Activated T-helper 1 cell treated with anti-CD3 and anti-CD28 coated beads, Interleukin-12 subunit alpha, Interleukin-12 subunit beta, Interleukin-2, Interleukin-4 antibody, amounts not matched to agents 30 ng/mL and 10 ng/mL and 1 ng/mL, durations not matched to agents 14 hours and 24 hours and 36 hours (primary cell): ENCODE results near the gene LIN37. TPM values are rescaled to one million over a fixed set of nuclear protein-coding genes. Genes with fewer than 3 reads are reported as not detected.
"Not testable (repeated sequence)": the region's sequence is repeated elsewhere in the genome, so short reads cannot be mapped to it uniquely, and the experiment has no call there.

Experiments
- DNase-seq: peaks from one replicate; pipeline ENCODE4 v3.0.0; 2021; ENCODE audit warnings: low spot score
- H3K27ac Mint-ChIP-seq: one replicate; pipeline ENCODE4 v1.8.0; 2021; ENCODE audit warnings: mild to moderate bottlenecking, mixed read lengths
- H3K27me3 Mint-ChIP-seq: one replicate; pipeline ENCODE4 v1.8.0; 2022; ENCODE audit warnings: mild to moderate bottlenecking, moderate library complexity, mixed read lengths; ENCODE audit not compliant: insufficient read depth
- H3K36me3 Mint-ChIP-seq: one replicate; pipeline ENCODE4 v1.8.0; 2021; ENCODE audit warnings: low read depth, mixed read lengths
- H3K4me1 Mint-ChIP-seq: one replicate; pipeline ENCODE4 v1.8.0; 2021; ENCODE audit warnings: low read depth, mixed read lengths
- H3K4me3 Mint-ChIP-seq: one replicate; pipeline ENCODE4 v1.8.0; 2021; ENCODE audit warnings: mild to moderate bottlenecking, moderate library complexity, mixed read lengths
- H3K9me3 Mint-ChIP-seq: one replicate; pipeline ENCODE4 v1.8.0; 2021; ENCODE audit warnings: mixed read lengths
- intact Hi-C: fragments of 100-400 bp; cut with micrococcal nuclease; formaldehyde crosslinking; loops from one replicate; pipeline ENCODE4 v1.15.1; 2024
- total RNA-seq: library from RNA; stranded (reverse); gene quantifications from 2 replicates; pipeline ENCODE4 v1.2.3, GENCODE V29; 2022

Gene LIN37
- total RNA-seq, 1 donor from 2014 or later, result 9.3 TPM

- no peak overlapping the region for H3K27ac Mint-ChIP-seq
These were observed 24.7 kb upstream of the LIN37 start for GRCh38 chr19:35723671-35724070.

GRCh38 chr19:35724132-35724531, 24.2 kb upstream of the LIN37 start:
- H3K4me3 Mint-ChIP-seq, H3K27me3 Mint-ChIP-seq, DNase-seq, intact Hi-C loops, H3K27ac Mint-ChIP-seq, H3K9me3 Mint-ChIP-seq: not testable (repeated sequence)
- Mint-ChIP-seq H3K4me1 (peaks cover 10% of the 10 kb centered on the region), H3K36me3 (peaks cover 68% of the 10 kb centered on the region)

More at GRCh38 chr19:35723671-35724070, 24.7 kb upstream of the LIN37 start:
- Mint-ChIP-seq H3K27me3 (no peaks in the 10 kb centered on the region), H3K36me3 (peaks cover 65% of the 10 kb centered on the region), H3K4me3 (no peak overlapping the region), H3K4me1 (peaks cover 15% of the 10 kb centered on the region), H3K9me3 (no peaks in the 10 kb centered on the region)
- intact Hi-C loops, result no loop called here
- DNase-seq, result no peak

- no peak overlapping the region for H3K4me3 Mint-ChIP-seq
- intact Hi-C loops, result no loop called here
- H3K27me3 Mint-ChIP-seq, result no peaks in the 10 kb centered on the region
- no peak overlapping the region for H3K27ac Mint-ChIP-seq
- no peaks in the 10 kb centered on the region for H3K9me3 Mint-ChIP-seq
- peaks cover 69% of the 10 kb centered on the region for H3K36me3 Mint-ChIP-seq
- peaks cover 6% of the 10 kb centered on the region for H3K4me1 Mint-ChIP-seq
- DNase-seq, result no peak
These were observed 23.8 kb upstream of the LIN37 start for GRCh38 chr19:35724560-35724959.

- intact Hi-C loops, result no loop called here
- Mint-ChIP-seq H3K9me3 (no peaks in the 10 kb centered on the region), H3K4me3 (no peak overlapping the region), H3K27me3 (no peaks in the 10 kb centered on the region), H3K27ac (no peak overlapping the region), H3K4me1 (peaks cover under 1% of the 10 kb centered on the region), H3K36me3 (peaks cover 70% of the 10 kb centered on the region)
- DNase-seq, result no peak
These were observed 23.0 kb upstream of the LIN37 start for GRCh38 chr19:35725216-35725861.

- no peaks in the 10 kb centered on the region for H3K4me1 Mint-ChIP-seq
- peaks cover 69% of the 10 kb centered on the region for H3K36me3 Mint-ChIP-seq
- no peak for DNase-seq
- intact Hi-C loops, result no loop called here
- no peaks in the 10 kb centered on the region for H3K27me3 Mint-ChIP-seq
- no peak overlapping the region for H3K27ac Mint-ChIP-seq
- H3K4me3 Mint-ChIP-seq, result no peak overlapping the region
- no peaks in the 10 kb centered on the region for H3K9me3 Mint-ChIP-seq
These were observed 21.1 kb upstream of the LIN37 start for GRCh38 chr19:35727053-35727955.

GRCh38 chr19:35727956-35728706, 20.2 kb upstream of the LIN37 start:
- Mint-ChIP-seq H3K27me3 (no peaks in the 10 kb centered on the region), H3K4me1 (no peaks in the 10 kb centered on the region), H3K27ac (no peak overlapping the region), H3K4me3 (no peak overlapping the region), H3K9me3 (no peaks in the 10 kb centered on the region), H3K36me3 (peaks cover 63% of the 10 kb centered on the region)
- DNase-seq, result no peak
- intact Hi-C loops, result no loop called here

GRCh38 chr19:35729021-35729420, 19.4 kb upstream of the LIN37 start:
- peaks cover 61% of the 10 kb centered on the region for H3K36me3 Mint-ChIP-seq
- H3K27ac Mint-ChIP-seq, result no peak overlapping the region
- no peak overlapping the region for H3K4me3 Mint-ChIP-seq
- H3K9me3 Mint-ChIP-seq, result no peaks in the 10 kb centered on the region
- DNase-seq, result no peak
- no peaks in the 10 kb centered on the region for H3K27me3 Mint-ChIP-seq
- no peaks in the 10 kb centered on the region for H3K4me1 Mint-ChIP-seq
- intact Hi-C loops, result no loop called here

GRCh38 chr19:35729763-35730162, 18.6 kb upstream of the LIN37 start:
- intact Hi-C loops, result no loop called here
- Mint-ChIP-seq H3K4me3 (no peak overlapping the region), H3K27ac (no peak overlapping the region), H3K9me3 (no peaks in the 10 kb centered on the region), H3K27me3 (no peaks in the 10 kb centered on the region), H3K4me1 (no peaks in the 10 kb centered on the region), H3K36me3 (peaks cover 62% of the 10 kb centered on the region)
- no peak for DNase-seq

- H3K4me3 Mint-ChIP-seq, result no peak overlapping the region
- H3K4me1 Mint-ChIP-seq, result no peaks in the 10 kb centered on the region
- H3K27ac Mint-ChIP-seq, result no peak overlapping the region
- no peak for DNase-seq
- no peaks in the 10 kb centered on the region for H3K27me3 Mint-ChIP-seq
- intact Hi-C loops, result no loop called here
- no peaks in the 10 kb centered on the region for H3K9me3 Mint-ChIP-seq
- H3K36me3 Mint-ChIP-seq, result peaks cover 60% of the 10 kb centered on the region
These were observed 18.1 kb upstream of the LIN37 start for GRCh38 chr19:35730326-35730725.

GRCh38 chr19:35731353-35731752, 17.0 kb upstream of the LIN37 start:
- H3K4me1 Mint-ChIP-seq, result no peaks in the 10 kb centered on the region
- H3K4me3 Mint-ChIP-seq, result no peak overlapping the region
- no peak for DNase-seq
- H3K27me3 Mint-ChIP-seq, result no peaks in the 10 kb centered on the region
- no peaks in the 10 kb centered on the region for H3K9me3 Mint-ChIP-seq
- peaks cover 58% of the 10 kb centered on the region for H3K36me3 Mint-ChIP-seq
- intact Hi-C loops, result no loop called here
- H3K27ac Mint-ChIP-seq, result no peak overlapping the region

GRCh38 chr19:35731779-35732405, 16.5 kb upstream of the LIN37 start:
- H3K9me3 Mint-ChIP-seq, result no peaks in the 10 kb centered on the region
- DNase-seq, result no peak
- no peak overlapping the region for H3K4me3 Mint-ChIP-seq
- H3K4me1 Mint-ChIP-seq, result no peaks in the 10 kb centered on the region
- peaks cover 59% of the 10 kb centered on the region for H3K36me3 Mint-ChIP-seq
- intact Hi-C loops, result no loop called here
- no peak overlapping the region for H3K27ac Mint-ChIP-seq
- no peaks in the 10 kb centered on the region for H3K27me3 Mint-ChIP-seq

GRCh38 chr19:35732540-35733179, 15.7 kb upstream of the LIN37 start:
- no peak for DNase-seq
- peaks cover 60% of the 10 kb centered on the region for H3K36me3 Mint-ChIP-seq
- H3K27ac Mint-ChIP-seq, result no peak overlapping the region
- H3K9me3 Mint-ChIP-seq, result no peaks in the 10 kb centered on the region
- H3K27me3 Mint-ChIP-seq, result no peaks in the 10 kb centered on the region
- no peaks in the 10 kb centered on the region for H3K4me1 Mint-ChIP-seq
- intact Hi-C loops, result no loop called here
- H3K4me3 Mint-ChIP-seq, result no peak overlapping the region
